H1 (cell line): Measurements from ENCODE around the gene STIMATE. TPM values are rescaled to one million over a fixed set of nuclear protein-coding genes. Genes with fewer than 3 reads are reported as not detected.

Source experiments
- CTCF ChIA-PET: fragments of 300-600 bp; sonication (Branson Sonifier 250); formaldehyde crosslinking; loops from one replicate; lab custom pipeline; 2021; ENCODE audit not compliant: partially characterized antibody; lab: Charles Lee
- POLR2A ChIA-PET: fragments of 300-600 bp; sonication (Branson Sonifier 250); formaldehyde crosslinking; loops from one replicate; lab custom pipeline; 2021; ENCODE audit warnings: inconsistent platforms; ENCODE audit not compliant: partially characterized antibody; lab: Charles Lee
- DNase-seq, 2 experiments: peaks; one replicate each; pipeline versions ENCODE4 v3.0.0 to v3.0.0-alpha.2; 2010 to 2022; ENCODE audit warnings: low spot score in 2 of 2, low read depth in 1 of 2, mixed read lengths in 1 of 2
- FAIRE-seq: peaks from 2 replicates; lab custom pipeline; 2011; peaks lifted over from hg19 to GRCh38; lab: Jason Lieb, UNC
- H2AFZ ChIP-seq: 2 replicates; pipeline ENCODE4 v1.8.1; 2012; ENCODE audit warnings: low read length, inconsistent platforms
- H2AK5ac ChIP-seq: 2 replicates; pipeline ENCODE4 v1.6.1; 2013; ENCODE audit warnings: low read depth, low read length
- H2BK120ac ChIP-seq: replicated peaks from 2 replicates; pipeline ENCODE3; 2013; ENCODE audit warnings: low read depth, low read length, inconsistent platforms
- H2BK12ac ChIP-seq: 2 replicates; pipeline ENCODE4 v1.6.1; 2013; ENCODE audit warnings: low read depth, low read length
- H2BK15ac ChIP-seq: 2 replicates; pipeline ENCODE4 v1.6.1; 2013; ENCODE audit warnings: low read length
- H2BK20ac ChIP-seq: 2 replicates; pipeline ENCODE4 v1.6.1; 2013; ENCODE audit warnings: low read length
- H2BK5ac ChIP-seq: 2 replicates; pipeline ENCODE4 v1.6.1; 2013; ENCODE audit warnings: low read depth, low read length
- H3K14ac ChIP-seq: 2 replicates; pipeline ENCODE4 v1.6.1; 2013; ENCODE audit warnings: inconsistent platforms; ENCODE audit not compliant: insufficient read length
- H3K18ac ChIP-seq: 2 replicates; pipeline ENCODE4 v1.6.1; 2013; ENCODE audit warnings: low read length; ENCODE audit errors: extremely low read depth
- H3K23ac ChIP-seq: 2 replicates; pipeline ENCODE4 v1.6.1; 2013; ENCODE audit warnings: inconsistent platforms; ENCODE audit not compliant: insufficient read length
- H3K23me2 ChIP-seq: 2 replicates; pipeline ENCODE4 v1.6.1; 2013; ENCODE audit warnings: low read depth, low read length
- H3K27ac ChIP-seq: 2 replicates; pipeline ENCODE4 v1.6.1; 2011; ENCODE audit warnings: low read depth, low read length, inconsistent platforms
- H3K27me3 ChIP-seq, 4 experiments: replicated peaks in 1 of 4; 1 replicate in 1 of 4; 2 replicates in 3 of 4; pipeline versions ENCODE4 v1.6.1 to v1.8.1; 2011 to 2013; ENCODE audit warnings: low read length in 3 of 4, mild to moderate bottlenecking in 3 of 4, inconsistent platforms in 2 of 4, mixed read lengths in 2 of 4, moderate library complexity in 1 of 4; ENCODE audit not compliant: control insufficient read depth in 3 of 4, insufficient read depth in 3 of 4; ENCODE audit errors: extremely low read depth in 1 of 4
- H3K36me3 ChIP-seq, 4 experiments: 2 replicates each; pipeline versions ENCODE4 v1.6.1 to v1.8.1; 2011 to 2013; ENCODE audit warnings: mild to moderate bottlenecking in 4 of 4, low read length in 3 of 4, moderate library complexity in 2 of 4, control low read depth in 1 of 4, inconsistent platforms in 1 of 4; ENCODE audit not compliant: insufficient read depth in 4 of 4, control insufficient read depth in 2 of 4
- H3K4ac ChIP-seq: replicated peaks from 2 replicates; pipeline ENCODE3; 2013; ENCODE audit warnings: low read length, low read depth, mixed read lengths, inconsistent platforms; ENCODE audit not compliant: insufficient read length
- H3K4me1 ChIP-seq, 4 experiments: replicated peaks in 1 of 4; 1 replicate in 1 of 4; 2 replicates in 3 of 4; pipeline versions ENCODE4 v1.6.1 to v1.8.1; 2011 to 2013; ENCODE audit warnings: low read length in 3 of 4, inconsistent platforms in 2 of 4, mixed read lengths in 1 of 4; ENCODE audit not compliant: insufficient read depth in 4 of 4, control insufficient read depth in 3 of 4
- H3K4me2 ChIP-seq, 2 experiments: 2 replicates each; pipeline versions ENCODE4 v1.6.1 to v1.8.1; 2011 to 2013; ENCODE audit warnings: low read depth in 2 of 2, low read length in 2 of 2, control low read depth in 1 of 2, inconsistent platforms in 1 of 2, mild to moderate bottlenecking in 1 of 2; ENCODE audit not compliant: insufficient read depth in 1 of 2
- H3K4me3 ChIP-seq, 4 experiments: fragments of 200-600, 300-600 bp in 1 of 4; sonication (generic), shearing (Covaris generic), sonication (Bioruptor Twin) in 1 of 4; 2 replicates each; pipeline versions ENCODE4 v1.5.1 to v1.8.1; 2011 to 2016; ENCODE audit warnings: low read length in 4 of 4, low read depth in 3 of 4, control low read depth in 2 of 4, inconsistent platforms in 2 of 4, mild to moderate bottlenecking in 2 of 4, mixed read lengths in 1 of 4, moderate library complexity in 1 of 4; ENCODE audit not compliant: insufficient read depth in 2 of 4; ENCODE audit errors: extremely low read depth in 1 of 4
- H3K56ac ChIP-seq: replicated peaks from 2 replicates; pipeline ENCODE3; 2013; ENCODE audit warnings: low read depth, mild to moderate bottlenecking, mixed read lengths, low read length, inconsistent platforms; ENCODE audit not compliant: insufficient read length
- H3K79me1 ChIP-seq: 2 replicates; pipeline ENCODE4 v1.6.1; 2013; ENCODE audit warnings: low read depth, low read length, control low read depth
- H3K79me2 ChIP-seq, 2 experiments: 2 replicates each; pipeline versions ENCODE4 v1.6.1 to v1.8.1; 2012 to 2013; ENCODE audit warnings: low read length in 2 of 2, mild to moderate bottlenecking in 2 of 2, inconsistent platforms in 1 of 2; ENCODE audit not compliant: insufficient read depth in 2 of 2, control insufficient read depth in 1 of 2
- H3K9ac ChIP-seq, 4 experiments: replicated peaks in 1 of 4; 1 replicate in 1 of 4; 2 replicates in 3 of 4; pipeline versions ENCODE4 v1.6.1 to v1.8.1; 2011 to 2013; ENCODE audit warnings: low read depth in 3 of 4, low read length in 3 of 4, control low read depth in 2 of 4, mild to moderate bottlenecking in 2 of 4, moderate library complexity in 2 of 4, inconsistent platforms in 1 of 4; ENCODE audit errors: extremely low read depth in 1 of 4
- H3K9me3 ChIP-seq, 2 experiments: 2 replicates each; pipeline versions ENCODE4 v1.6.1 to v1.8.1; 2012 to 2013; ENCODE audit warnings: mild to moderate bottlenecking in 2 of 2, moderate library complexity in 2 of 2, control low read depth in 1 of 2, inconsistent platforms in 1 of 2, low read depth in 1 of 2, low read length in 1 of 2, mixed read lengths in 1 of 2; ENCODE audit not compliant: insufficient read depth in 2 of 2
- H4K20me1 ChIP-seq, 2 experiments: replicated peaks in 1 of 2; 2 replicates each; pipeline versions ENCODE3 to v1.8.1; 2011 to 2013; ENCODE audit warnings: inconsistent platforms in 2 of 2, low read length in 2 of 2, mild to moderate bottlenecking in 1 of 2; ENCODE audit not compliant: insufficient read depth in 2 of 2, control insufficient read depth in 1 of 2
- H4K5ac ChIP-seq: 2 replicates; pipeline ENCODE4 v1.6.1; 2013; ENCODE audit warnings: low read length, low read depth, mixed read lengths, inconsistent platforms; ENCODE audit not compliant: insufficient read length
- H4K8ac ChIP-seq: 2 replicates; pipeline ENCODE4 v1.8.0; 2013; ENCODE audit warnings: mild to moderate bottlenecking, moderate library complexity, low read length, inconsistent platforms; ENCODE audit not compliant: insufficient read depth; ENCODE audit errors: extremely low read depth
- H4K91ac ChIP-seq: replicated peaks from 2 replicates; pipeline ENCODE3; 2013; ENCODE audit warnings: low read length, mixed read lengths, inconsistent platforms; ENCODE audit not compliant: insufficient read length
- CHD1 ChIP-seq: IDR thresholded peaks from 2 replicates; pipeline ENCODE4 v1.6.1; 2012; ENCODE audit warnings: low read depth, low read length, improper control_type of control experiment
- CTCF ChIP-seq, 3 experiments: IDR thresholded peaks; 1 replicate in 2 of 3; 2 replicates in 1 of 3; pipeline versions ENCODE4 v1.5.1 to v1.6.1; 2011; ENCODE audit warnings: low read length in 3 of 3, mild to moderate bottlenecking in 3 of 3, inconsistent platforms in 2 of 3, low read depth in 1 of 3, moderate library complexity in 1 of 3; ENCODE audit not compliant: insufficient read depth in 1 of 3; ENCODE audit errors: control extremely low read depth in 1 of 3
- EGR1 ChIP-seq: IDR thresholded peaks from 2 replicates; pipeline ENCODE4 v1.6.1; 2011; ENCODE audit warnings: low read depth, low read length, borderline replicate concordance
- FOSL1 ChIP-seq: IDR thresholded peaks from 2 replicates; pipeline ENCODE4 v1.6.1; 2011; ENCODE audit warnings: mild to moderate bottlenecking, low read depth, low read length, moderate library complexity; ENCODE audit not compliant: insufficient read depth
- GABPA ChIP-seq: IDR thresholded peaks from 2 replicates; pipeline ENCODE4 v1.6.1; 2011; ENCODE audit warnings: mild to moderate bottlenecking, low read length, moderate library complexity, borderline replicate concordance; ENCODE audit not compliant: insufficient read depth
- GTF2F1 ChIP-seq: IDR thresholded peaks from 2 replicates; pipeline ENCODE4 v1.6.1; 2012; ENCODE audit warnings: low read depth, low read length, improper control_type of control experiment, borderline replicate concordance
- NANOG ChIP-seq: IDR thresholded peaks from 2 replicates; pipeline ENCODE4 v1.6.1; 2011; ENCODE audit warnings: low read length, low read depth, mild to moderate bottlenecking, inconsistent platforms; ENCODE audit not compliant: insufficient read depth, poor library complexity, severe bottlenecking
- POLR2A ChIP-seq, 2 experiments: IDR thresholded peaks; 1 replicate in 1 of 2; 2 replicates in 1 of 2; pipeline ENCODE4 v1.6.1; 2011; ENCODE audit warnings: low read depth in 2 of 2, low read length in 2 of 2, mild to moderate bottlenecking in 2 of 2; ENCODE audit errors: control extremely low read depth in 1 of 2
- ZNF274 ChIP-seq: IDR thresholded peaks from 2 replicates; pipeline ENCODE4 v1.7.0; 2012; ENCODE audit warnings: low read length, borderline replicate concordance; ENCODE audit errors: extremely low read depth
- whole genome bisulfite sequencing, 2 experiments: shearing (Covaris generic) in 1 of 2; methylation state at CpG; one replicate each; pipeline versions ENCODE4 v1.1.6 to v1.1.7; 2013 to 2015; ENCODE audit warnings: low lambda C conversion rate in 2 of 2, mixed read lengths in 2 of 2, inconsistent platforms in 1 of 2, low coverage in 1 of 2, missing lambda C conversion rate in 1 of 2; ENCODE audit not compliant: insufficient replicate concordance in 2 of 2, insufficient coverage in 1 of 2, insufficient read length in 1 of 2; ENCODE audit errors: extremely low coverage in 1 of 2, missing lambda C conversion rate in 1 of 2; 5-methylcytosine and 5-hydroxymethylcytosine counted together
- polyA plus RNA-seq, 7 experiments: library from polyadenylated mRNA; depleted of rRNA in 3 of 7; stranded (reverse) in 5 of 7; unstranded in 2 of 7; fragments of >200 nt in 5 of 7; fragments of 200-250 nt in 2 of 7; gene quantifications; 1 replicate in 5 of 7; 2 replicates in 1 of 7; 4 replicates in 1 of 7; pipeline versions ENCODE4 v1.2.1 to v1.2.3, GENCODE V29; 2011 to 2013; ENCODE audit warnings: missing spikeins in 2 of 7, mixed read lengths in 2 of 7
- total RNA-seq: library from RNA; stranded (reverse); fragmentation: NEBNext Ultra II Directional; extraction: Animal tissue kit (Norgen Biotek cat#: 25700); gene quantifications from 2 replicates; pipeline ENCODE4 v1.2.1, GENCODE V29; 2021

The STIMATE gene
- total and polyA plus RNA-seq, 2 of the 8 experiments (the other 6 are each of a cell fraction or from before 2014, with no cell fraction given) = 17.5 to 22.1 TPM

DNA sequence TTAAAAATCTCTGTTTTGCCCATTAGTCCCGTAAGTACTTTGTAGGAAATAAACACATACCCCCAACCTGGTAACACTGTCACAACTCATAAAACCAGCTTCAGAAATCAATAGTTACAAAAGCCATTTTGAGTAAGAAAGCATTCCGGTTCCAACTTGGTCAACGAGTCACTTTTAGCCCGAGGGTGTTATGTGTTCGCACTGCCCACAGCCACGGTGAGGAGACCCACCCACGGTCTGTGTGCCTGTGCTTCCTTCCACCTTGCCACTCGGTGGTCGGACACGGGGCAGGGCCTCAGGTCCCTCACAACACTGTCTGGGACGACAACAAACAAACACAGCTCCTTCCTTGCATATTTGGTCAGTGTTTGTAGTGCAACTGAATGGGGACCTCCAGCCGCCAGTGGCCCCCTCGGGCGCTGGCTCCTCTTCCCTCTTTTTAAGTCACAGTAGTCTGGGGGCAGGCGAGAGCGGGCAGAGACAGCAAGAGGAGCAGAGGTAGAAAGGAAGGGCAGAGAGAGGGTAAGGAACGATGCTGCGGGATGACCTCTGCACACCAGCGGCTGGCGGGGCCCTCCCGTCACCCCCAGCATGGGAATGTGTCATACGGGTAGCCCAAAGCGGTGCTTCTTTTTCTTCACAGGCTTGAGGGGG is 57.3 kb downstream of the STIMATE start:
- H3K14ac ChIP-seq = no peak overlapping the region
- no peak for FAIRE-seq
- H2AFZ ChIP-seq = no peak overlapping the region
- WGBS, 2 experiments = 83% methylated on average over 19 of the region's 23 CpGs; no CpG with 5 or more reads in 1 of the 2 experiments
- ChIA-PET POLR2A (interaction anchor here (0.6 kb wide), 1 partner anchor 187 kb away, joined by 3 read pairs; no protein-coding TSS in a partner anchor), CTCF (interaction anchor here (0.7 to 3.6 kb wide), 6 partner anchors 10 to 271 kb away, joined by 3 to 14 read pairs (median 6); no protein-coding TSS in a partner anchor)
- H3K4ac ChIP-seq = no peak overlapping the region
- no peaks in the 10 kb centered on the region; the same call in 1 of the 2 replicates for H3K79me1 ChIP-seq
- no peak overlapping the region for H3K56ac ChIP-seq
- H2BK120ac ChIP-seq = no peak overlapping the region
- H3K27ac ChIP-seq = no peak overlapping the region
- H3K4me3 ChIP-seq = no peak overlapping the region
- H3K23ac ChIP-seq = no peak overlapping the region
- H3K18ac ChIP-seq = no peak overlapping the region
- no peak overlapping the region for H2AK5ac ChIP-seq
- H2BK5ac ChIP-seq = no peak overlapping the region
- no peak overlapping the region for H2BK12ac ChIP-seq
- no peak for DNase-seq
- no peaks in the 10 kb centered on the region for H3K23me2 ChIP-seq
- H2BK15ac ChIP-seq = no peak overlapping the region
- no peaks in the 10 kb centered on the region for H3K79me2 ChIP-seq
- no peak overlapping the region for H4K91ac ChIP-seq
- H3K4me1 ChIP-seq = peaks cover 0 to 3% (median 0%) of the 10 kb centered on the region in 4 experiments; a peak in 3 of 7 replicates
- H4K5ac ChIP-seq = no peak overlapping the region
- H4K20me1 ChIP-seq = peaks cover 0 to 8% of the 10 kb centered on the region in 2 experiments
- H3K27me3 ChIP-seq = no peaks in the 10 kb centered on the region
- H3K9me3 ChIP-seq = no peaks in the 10 kb centered on the region
- H2BK20ac ChIP-seq = no peak overlapping the region
- no peak overlapping the region for H3K4me2 ChIP-seq
- H4K8ac ChIP-seq = no peak overlapping the region
- no peak overlapping the region for H3K9ac ChIP-seq
- peaks cover 0 to 5% (median 2%) of the 10 kb centered on the region in 4 experiments; a peak in 3 of 8 replicates for H3K36me3 ChIP-seq
- TF ChIP-seq EGR1 (no peak), NANOG (no peak), GABPA (no peak), FOSL1 (no peak), GTF2F1 (no peak), CHD1 (no peak), POLR2A (IDR thresholded peaks at IDR 0.05; ENCODE audit: control extremely low read depth in 1 of 2, low read depth in 2 of 2, low read length in 2 of 2) (no peak), ZNF274 (no peak), CTCF (IDR thresholded peaks at IDR 0.05; ENCODE audit: control extremely low read depth in 1 of 3, insufficient read depth in 1 of 3, low read depth in 1 of 3, low read length in 3 of 3) (no peak)
